Effector memory CD4-positive, alpha-beta T cell (primary cell): Measurements from ENCODE around the gene ISLR.

Source experiments
- DNase-seq, 3 donors: peaks; one replicate each; pipeline ENCODE4 v3.0.0-alpha.2; 2020
- H3K27ac ChIP-seq: 2 replicates; pipeline ENCODE4 v1.7.0; 2013; ENCODE audit warnings: mild to moderate bottlenecking, low read length, moderate library complexity; ENCODE audit not compliant: insufficient read depth, poor library complexity, severe bottlenecking
- H3K27me3 ChIP-seq: replicated peaks from 2 replicates; pipeline ENCODE4 v1.7.0; 2013; ENCODE audit warnings: mild to moderate bottlenecking, low read length; ENCODE audit not compliant: insufficient read depth, control insufficient read depth, poor library complexity, severe bottlenecking
- H3K36me3 ChIP-seq: 2 replicates; pipeline ENCODE4 v1.7.0; 2013; ENCODE audit warnings: mild to moderate bottlenecking, low read length, moderate library complexity; ENCODE audit not compliant: control insufficient read depth, insufficient read depth
- H3K4me1 ChIP-seq: 2 replicates; pipeline ENCODE4 v1.7.0; 2013; ENCODE audit warnings: low read length, mild to moderate bottlenecking; ENCODE audit not compliant: control insufficient read depth, insufficient read depth, poor library complexity, severe bottlenecking
- H3K4me3 ChIP-seq: 2 replicates; pipeline ENCODE4 v1.7.0; 2013; ENCODE audit warnings: low read length, low read depth, mild to moderate bottlenecking; ENCODE audit not compliant: insufficient read depth, poor library complexity, severe bottlenecking
- H3K9me3 ChIP-seq: 2 replicates; pipeline ENCODE4 v1.7.0; 2013; ENCODE audit warnings: mild to moderate bottlenecking, low read length, moderate library complexity; ENCODE audit not compliant: control insufficient read depth
- total RNA-seq, 3 donors: gene quantifications; one replicate each; lab custom pipeline; 2026; lab: John Stamatoyannopoulos, UW

Gene ISLR, protein sequence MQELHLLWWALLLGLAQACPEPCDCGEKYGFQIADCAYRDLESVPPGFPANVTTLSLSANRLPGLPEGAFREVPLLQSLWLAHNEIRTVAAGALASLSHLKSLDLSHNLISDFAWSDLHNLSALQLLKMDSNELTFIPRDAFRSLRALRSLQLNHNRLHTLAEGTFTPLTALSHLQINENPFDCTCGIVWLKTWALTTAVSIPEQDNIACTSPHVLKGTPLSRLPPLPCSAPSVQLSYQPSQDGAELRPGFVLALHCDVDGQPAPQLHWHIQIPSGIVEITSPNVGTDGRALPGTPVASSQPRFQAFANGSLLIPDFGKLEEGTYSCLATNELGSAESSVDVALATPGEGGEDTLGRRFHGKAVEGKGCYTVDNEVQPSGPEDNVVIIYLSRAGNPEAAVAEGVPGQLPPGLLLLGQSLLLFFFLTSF
- total RNA-seq, result 0 reads per million in 3 donors

DNA sequence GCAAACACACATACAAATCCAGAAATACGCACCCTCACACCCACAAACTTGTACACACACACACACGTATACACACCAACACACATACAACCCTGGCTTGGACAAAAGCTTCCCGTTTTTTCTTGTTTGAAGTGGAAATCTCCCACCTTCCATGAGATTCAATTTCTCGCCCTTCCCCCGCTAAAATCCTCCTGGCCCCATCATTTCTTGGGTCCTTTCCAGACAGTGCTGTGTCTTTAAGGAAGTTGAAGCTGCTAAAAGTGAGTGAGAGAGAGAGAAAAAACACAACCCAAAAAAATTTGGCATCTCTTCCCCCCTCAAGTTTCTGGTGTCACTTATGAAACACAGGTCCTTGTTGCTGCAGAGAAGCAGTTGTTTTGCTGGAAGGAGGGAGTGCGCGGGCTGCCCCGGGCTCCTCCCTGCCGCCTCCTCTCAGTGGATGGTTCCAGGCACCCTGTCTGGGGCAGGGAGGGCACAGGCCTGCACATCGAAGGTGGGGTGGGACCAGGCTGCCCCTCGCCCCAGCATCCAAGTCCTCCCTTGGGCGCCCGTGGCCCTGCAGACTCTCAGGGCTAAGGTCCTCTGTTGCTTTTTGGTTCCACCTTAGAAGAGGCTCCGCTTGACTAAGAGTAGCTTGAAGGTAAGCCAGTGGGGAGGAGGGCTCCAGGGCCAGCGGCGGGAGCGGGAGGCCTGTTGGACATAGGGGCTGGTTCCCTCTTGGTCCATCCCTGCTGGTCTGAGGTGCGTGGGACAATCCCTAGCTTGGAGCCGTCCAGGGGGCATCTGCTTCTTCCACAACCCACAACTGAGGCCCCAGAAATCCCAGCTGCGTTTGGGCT is at the start of gene ISLR:
TSS of gene ISLR (plus strand) at position 331 of the 839 bp plus-strand sequence. CDS start 1,149 bp downstream, outside the sequence.
- DNase-seq, result no peak
- no peaks in the 10 kb centered on the region for H3K36me3 ChIP-seq
- H3K9me3 ChIP-seq, result no peaks in the 10 kb centered on the region
- H3K27ac ChIP-seq, result no peak within 1 kb of the TSS
- H3K4me3 ChIP-seq, result no peak within 1 kb of the TSS
- H3K27me3 ChIP-seq, result no peaks in the 10 kb centered on the region
- no peaks in the 10 kb centered on the region for H3K4me1 ChIP-seq

DNA sequence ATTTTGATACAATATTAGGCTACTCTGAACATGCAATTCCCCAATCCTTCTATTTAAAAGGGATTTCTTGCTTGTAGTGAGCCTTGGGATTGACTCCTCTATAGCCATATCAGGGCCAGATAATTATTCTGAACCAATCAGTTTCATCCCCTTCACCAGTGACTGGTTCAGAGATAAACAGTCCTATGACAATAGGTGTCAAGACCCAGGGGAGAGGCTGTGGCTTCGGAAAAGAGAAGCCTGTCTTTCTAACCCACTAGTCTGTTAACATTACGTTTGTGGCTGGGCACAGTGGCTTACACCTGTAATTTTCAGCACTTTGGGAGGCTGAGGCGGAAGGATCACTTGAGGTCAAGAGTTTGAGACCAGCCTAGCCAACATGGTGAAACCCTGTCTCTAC is 49.3 kb upstream of the ISLR start:
- Histone ChIP-seq H3K36me3 (no peaks in the 10 kb centered on the region), H3K27ac (no peak overlapping the region), H3K4me1 (peaks cover 16% of the 10 kb centered on the region), H3K9me3 (no peaks in the 10 kb centered on the region), H3K4me3 (no peak overlapping the region), H3K27me3 (peaks cover 22% of the 10 kb centered on the region)
- DNase-seq, result no peak

DNA sequence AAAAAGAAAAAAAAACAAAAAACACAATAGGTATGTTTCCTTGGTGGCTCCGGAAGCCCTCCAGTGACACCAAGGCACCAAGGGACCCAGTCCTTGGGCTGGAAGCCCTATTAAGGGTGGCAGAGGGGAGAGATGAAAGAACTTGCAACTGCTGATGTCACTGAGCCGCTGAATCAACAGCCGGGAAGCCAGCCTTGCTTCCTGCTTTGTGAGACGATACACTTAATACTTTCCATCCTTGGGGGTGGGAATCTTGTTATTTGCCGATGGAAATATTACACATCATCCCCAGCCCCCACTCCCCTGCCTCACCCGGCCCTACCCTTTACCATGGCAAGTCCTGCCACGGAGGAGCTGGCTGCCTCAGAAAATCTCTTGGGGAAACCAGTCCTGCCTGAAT is 48.8 kb upstream of the ISLR start:
- Histone ChIP-seq H3K4me1 (peaks cover 21% of the 10 kb centered on the region), H3K4me3 (no peak overlapping the region), H3K27me3 (peaks cover 27% of the 10 kb centered on the region), H3K36me3 (no peaks in the 10 kb centered on the region), H3K9me3 (no peaks in the 10 kb centered on the region), H3K27ac (no peak overlapping the region)
- no peak for DNase-seq

DNA sequence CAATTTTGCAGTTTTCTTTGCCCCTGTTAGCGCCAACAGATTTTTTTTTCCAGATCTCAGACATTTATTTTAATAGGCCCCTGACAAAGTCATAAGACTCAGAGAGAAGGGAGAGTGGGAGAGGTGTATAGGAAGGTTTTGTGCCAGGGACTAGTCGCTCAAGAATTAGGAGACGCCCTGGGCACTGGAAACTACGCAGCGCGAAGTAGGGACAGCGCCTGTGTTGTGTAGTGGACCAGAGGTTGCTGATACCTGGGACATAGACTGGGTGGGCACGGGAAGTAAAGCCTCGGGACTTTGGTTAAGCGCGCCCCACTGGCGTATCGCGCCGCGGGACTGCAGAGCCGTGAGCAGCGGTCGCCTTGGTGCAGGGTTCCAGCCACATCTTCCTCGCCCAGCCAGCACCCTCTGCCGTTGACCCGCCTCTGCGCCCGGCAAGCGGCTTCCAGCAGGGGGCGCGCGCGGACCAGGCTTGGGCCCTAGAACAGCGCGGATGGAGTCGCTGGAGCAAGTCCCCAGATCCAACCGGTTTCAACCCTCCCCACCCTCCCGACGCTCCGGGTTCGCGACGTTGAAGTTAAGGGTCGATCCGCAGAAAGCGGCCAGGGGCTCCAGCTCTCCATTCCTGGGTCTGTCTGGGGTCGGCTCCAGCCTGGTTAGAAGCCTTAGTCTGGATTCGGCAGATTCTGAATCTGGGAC is 46.1 kb upstream of the ISLR start:
- no peaks in the 10 kb centered on the region for H3K9me3 ChIP-seq
- H3K27me3 ChIP-seq, result peaks cover 32% of the 10 kb centered on the region
- no peak overlapping the region for H3K27ac ChIP-seq
- H3K4me3 ChIP-seq, result peak overlapping the region; percentile 22
- H3K36me3 ChIP-seq, result no peaks in the 10 kb centered on the region
- peak; percentile 49 to 62 (median 51) for DNase-seq
- H3K4me1 ChIP-seq, result peaks cover 22% of the 10 kb centered on the region

DNA sequence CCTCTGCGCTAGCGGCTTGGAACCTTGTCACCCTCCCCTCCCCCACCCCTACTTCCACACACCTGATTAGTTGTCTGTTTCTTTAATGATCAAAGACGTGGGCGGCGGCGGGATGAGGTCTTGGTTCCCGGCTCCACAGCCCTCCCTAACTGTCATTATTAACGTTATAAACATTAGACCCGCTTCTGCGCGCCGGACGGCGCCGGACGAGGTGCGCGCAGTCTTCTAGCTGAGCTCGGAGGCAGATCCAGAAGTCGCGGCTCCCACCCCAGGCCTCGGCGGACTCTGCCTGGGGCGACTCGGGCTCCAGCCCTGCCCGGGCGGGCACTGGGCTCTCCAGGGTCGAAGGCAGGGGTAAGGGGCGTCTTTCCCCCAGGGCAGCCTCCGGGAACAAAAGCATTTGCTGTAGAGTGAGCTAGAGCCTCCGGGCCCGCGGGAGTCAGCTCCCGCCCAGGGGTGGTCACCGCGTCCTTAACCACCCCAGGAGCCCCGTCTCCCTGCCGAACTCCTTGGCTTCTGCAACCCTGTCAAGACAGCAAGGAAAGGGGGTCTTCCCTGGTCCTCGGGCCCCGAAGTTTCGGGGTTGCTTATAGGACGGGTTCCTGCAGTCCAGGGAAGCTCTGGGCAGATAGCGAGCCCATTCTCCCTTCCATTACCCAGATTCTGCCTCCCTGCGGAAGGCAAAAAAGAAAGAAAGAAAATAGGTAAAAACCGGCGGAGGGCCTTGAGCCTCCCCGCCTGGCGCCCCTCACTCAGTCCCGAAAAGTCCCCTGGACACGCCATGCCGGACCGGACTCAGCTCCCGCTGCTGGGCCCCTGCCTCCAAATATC is 45.3 kb upstream of the ISLR start:
- H3K9me3 ChIP-seq, result no peaks in the 10 kb centered on the region
- peak overlapping the region; percentile 22 for H3K4me3 ChIP-seq
- peaks cover 32% of the 10 kb centered on the region for H3K27me3 ChIP-seq
- no peak overlapping the region for H3K27ac ChIP-seq
- no peaks in the 10 kb centered on the region for H3K36me3 ChIP-seq
- H3K4me1 ChIP-seq, result peaks cover 22% of the 10 kb centered on the region
- no peak for DNase-seq

DNA sequence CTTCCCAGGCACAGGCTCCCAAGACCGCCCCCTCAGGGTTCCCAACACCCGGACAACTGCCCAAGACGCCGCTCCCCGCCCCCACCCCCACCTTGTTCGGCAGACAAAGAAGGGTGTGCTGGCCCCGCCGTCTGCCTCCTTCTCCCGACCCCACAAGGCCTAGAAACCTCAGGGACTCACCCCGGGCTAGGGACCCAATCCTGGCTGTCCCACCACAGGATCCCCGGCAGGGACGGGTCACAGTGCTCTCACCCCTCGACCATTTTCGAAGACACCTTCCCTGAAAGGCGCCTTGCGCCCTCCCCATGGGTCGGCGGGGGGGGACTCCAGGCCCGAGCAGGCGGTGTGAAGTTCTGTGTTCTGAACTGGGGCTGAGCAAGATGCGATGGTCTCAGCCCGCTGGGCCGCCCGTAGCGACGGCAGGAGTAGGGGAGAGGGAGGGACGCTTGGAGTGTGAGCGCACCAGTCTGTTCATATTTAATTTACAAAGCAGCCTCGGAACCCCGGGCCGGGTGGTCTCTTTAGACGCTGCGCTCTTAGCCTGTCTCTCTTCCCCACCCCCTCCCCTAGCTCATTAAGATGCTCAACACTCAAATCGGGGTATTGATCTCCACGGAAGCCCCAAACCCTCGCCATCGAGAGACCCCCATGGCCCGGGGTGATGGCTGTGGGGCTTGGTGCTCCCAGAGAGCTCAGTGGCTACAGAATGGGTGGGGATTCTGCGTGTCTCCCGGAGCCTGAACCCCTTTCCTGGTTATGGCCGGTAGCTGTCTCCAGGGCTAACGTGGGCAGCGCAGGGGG is 44.5 kb upstream of the ISLR start:
- Histone ChIP-seq H3K27ac (no peak overlapping the region), H3K36me3 (no peaks in the 10 kb centered on the region), H3K27me3 (peaks cover 32% of the 10 kb centered on the region), H3K4me1 (peaks cover 22% of the 10 kb centered on the region), H3K4me3 (no peak overlapping the region), H3K9me3 (no peaks in the 10 kb centered on the region)
- no peak for DNase-seq

DNA sequence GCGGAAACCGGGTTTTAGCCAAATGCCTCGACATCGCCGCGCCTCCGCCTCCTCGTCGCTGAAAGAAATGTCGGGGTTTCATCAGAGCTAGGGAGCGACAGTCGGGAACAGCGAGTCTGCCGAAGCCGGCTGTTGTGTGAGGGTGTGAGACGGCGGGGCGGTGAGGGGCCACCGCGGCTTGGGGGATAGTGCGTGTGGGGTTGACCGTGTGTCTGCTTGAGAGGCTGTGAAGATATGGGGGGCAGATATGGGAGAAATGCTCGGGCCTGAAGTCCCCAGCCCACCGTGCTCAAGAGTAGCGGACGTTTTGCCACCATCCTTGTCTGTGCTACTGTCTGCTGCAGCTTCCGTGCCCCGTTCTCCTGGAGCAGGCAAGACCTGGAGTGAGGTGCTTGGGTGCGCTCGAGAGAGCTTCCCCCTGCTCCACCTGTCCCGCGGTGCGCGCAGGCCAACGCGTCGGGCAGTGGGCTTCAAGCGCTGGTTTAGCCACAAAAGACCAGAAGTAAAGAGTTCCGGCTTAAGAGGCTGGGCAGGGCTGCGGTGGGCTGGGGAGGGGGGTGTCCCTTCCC is 43.8 kb upstream of the ISLR start:
- Histone ChIP-seq H3K4me3 (no peak overlapping the region), H3K36me3 (no peaks in the 10 kb centered on the region), H3K27ac (no peak overlapping the region), H3K9me3 (no peaks in the 10 kb centered on the region), H3K27me3 (peaks cover 36% of the 10 kb centered on the region), H3K4me1 (peaks cover 22% of the 10 kb centered on the region)
- no peak for DNase-seq

DNA sequence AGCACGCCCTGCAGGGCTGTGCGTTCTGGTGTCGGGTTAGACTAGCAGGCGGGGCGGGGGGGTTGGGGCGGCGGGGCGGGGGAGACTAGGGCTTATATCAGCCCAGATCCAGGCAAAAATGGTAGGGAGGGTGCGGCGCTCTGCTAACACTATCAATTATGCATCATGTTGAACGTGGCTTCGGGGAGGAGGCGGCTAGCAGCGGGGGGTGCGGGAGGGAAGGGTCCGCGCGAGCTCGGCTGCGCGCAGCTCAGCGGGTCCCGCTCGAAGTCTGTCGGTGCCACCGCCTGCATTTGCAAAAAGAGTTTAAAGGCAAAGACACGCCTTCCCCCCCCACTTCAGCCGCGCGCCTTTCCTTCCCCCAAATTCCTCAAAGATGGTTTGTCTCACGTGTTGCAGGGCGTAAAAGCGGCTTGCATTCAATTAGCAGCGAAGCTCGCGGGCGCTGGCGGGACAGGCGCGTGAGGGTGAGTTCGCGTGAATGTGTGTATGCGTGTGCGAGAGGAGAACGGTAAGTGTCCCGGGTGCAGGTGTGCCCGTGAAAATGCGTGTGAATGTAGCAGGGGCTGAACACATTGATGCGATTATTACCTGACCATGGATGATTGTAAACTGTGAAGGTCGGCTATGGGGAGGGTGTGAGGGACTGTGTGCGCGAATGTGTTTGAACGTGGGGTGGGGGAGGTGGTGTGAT is 43.2 kb upstream of the ISLR start, which contains the start of gene ISLR2:
TSS of gene ISLR2 (plus strand) at position 432 of the 694 bp plus-strand sequence. CDS start 2,169 bp downstream, outside the sequence.
- Histone ChIP-seq H3K4me3 (no peak within 1 kb of the TSS), H3K36me3 (no peaks in the 10 kb centered on the region), H3K27ac (no peak within 1 kb of the TSS), H3K4me1 (peaks cover 22% of the 10 kb centered on the region), H3K27me3 (peaks cover 37% of the 10 kb centered on the region), H3K9me3 (no peaks in the 10 kb centered on the region)
- DNase-seq, result no peak
